K562 (cell line): ENCODE measurements around the gene DDAH1. TPM values are rescaled to one million over a fixed set of nuclear protein-coding genes. Genes with fewer than 3 reads are reported as not detected.

Experiments used
- ATAC-seq: fragments of 200-7000 bp; cut with Tn5 transposase; 3 replicates; pipeline ENCODE4 v1.9.1; 2020; ENCODE audit warnings: moderate library complexity
- BruUV-seq: library from RNA; stranded (reverse); fragments of 400-500 nt; replicated peaks from 2 replicates; lab custom pipeline; 2021; lab: Mats Ljungman, UMichigan
- CTCF ChIA-PET: fragments of 300-600 bp; formaldehyde crosslinking; extraction: SDS; loops from one replicate; lab custom pipeline; 2021; ENCODE audit warnings: low intra/inter-chr PET ratio; lab: Yijun Ruan, JAX
- POLR2A ChIA-PET: fragments of 300-600, 350-650 bp; sonication (Branson Sonifier 250); formaldehyde crosslinking; extraction: SDS; loops from one replicate; lab custom pipeline; 2021; ENCODE audit warnings: antibody characterized with exemption, inconsistent platforms; lab: Yijun Ruan, JAX
- DNase-seq, 4 experiments: peaks; one replicate each; pipeline versions ENCODE4 v3.0.0 to v3.0.0-alpha.2; 2011 to 2018; ENCODE audit warnings: low spot score in 3 of 4, mixed read lengths in 3 of 4; ENCODE audit errors: extremely low read depth in 1 of 4
- FAIRE-seq: peaks from 2 replicates; lab custom pipeline; 2011; peaks lifted over from hg19 to GRCh38; lab: Jason Lieb, UNC
- H2AFZ ChIP-seq: 2 replicates; pipeline ENCODE4 v1.6.0; 2011; ENCODE audit warnings: low read depth, low read length, control low read depth, inconsistent platforms
- H3K27ac ChIP-seq: fragments of 200-600 bp; 3 replicates; pipeline ENCODE4 v1.8.0; 2011; ENCODE audit warnings: low read depth, mild to moderate bottlenecking, control low read depth, inconsistent platforms, low read length, moderate library complexity, mixed read lengths; ENCODE audit errors: extremely low read depth
- H3K27me3 ChIP-seq, 2 experiments: fragments of 300-600 bp in 1 of 2; 2 replicates in 1 of 2; 3 replicates in 1 of 2; pipeline versions ENCODE4 v1.6.0 to v1.8.0; 2011; ENCODE audit warnings: inconsistent platforms in 2 of 2, low read length in 2 of 2, mild to moderate bottlenecking in 1 of 2, mixed read lengths in 1 of 2, moderate library complexity in 1 of 2; ENCODE audit not compliant: control insufficient read depth in 2 of 2, insufficient read depth in 2 of 2
- H3K36me3 ChIP-seq: fragments of 300-600 bp; 3 replicates; pipeline ENCODE4 v1.8.0; 2011; ENCODE audit warnings: mild to moderate bottlenecking, low read length, inconsistent platforms; ENCODE audit not compliant: control insufficient read depth, insufficient read depth
- H3K4me1 ChIP-seq, 2 experiments: fragments of 200-600 bp in 1 of 2; replicated peaks in 1 of 2; 2 replicates in 1 of 2; 3 replicates in 1 of 2; pipeline versions ENCODE4 v1.5.1 to v1.8.0; 2011; ENCODE audit warnings: inconsistent platforms in 2 of 2, low read length in 2 of 2, mild to moderate bottlenecking in 1 of 2, mixed read lengths in 1 of 2, moderate library complexity in 1 of 2; ENCODE audit not compliant: control insufficient read depth in 2 of 2, insufficient read depth in 2 of 2
- H3K4me2 ChIP-seq: 2 replicates; pipeline ENCODE4 v1.6.1; 2011; ENCODE audit warnings: low read length, control low read depth, inconsistent platforms, mixed read lengths; ENCODE audit not compliant: insufficient read depth
- H3K4me3 ChIP-seq: fragments of 200-600 bp; sonication (generic), shearing (Covaris generic); 2 replicates; pipeline ENCODE4 v1.5.1; 2016; ENCODE audit warnings: control low read depth, inconsistent platforms
- H3K79me2 ChIP-seq: fragments of 200-600 bp; 3 replicates; pipeline ENCODE4 v1.8.0; 2011; ENCODE audit warnings: low read length, inconsistent platforms; ENCODE audit not compliant: control insufficient read depth, insufficient read depth
- H3K9ac ChIP-seq, 2 experiments: 2 replicates each; pipeline versions ENCODE4 v1.6.0 to v1.6.1; 2011; ENCODE audit warnings: low read depth in 2 of 2, low read length in 2 of 2, control low read depth in 1 of 2, inconsistent platforms in 1 of 2, mild to moderate bottlenecking in 1 of 2, mixed read lengths in 1 of 2; ENCODE audit not compliant: insufficient read depth in 1 of 2
- H3K9me1 ChIP-seq: one replicate; pipeline ENCODE4 v1.6.0; 2011; ENCODE audit warnings: inconsistent platforms, mild to moderate bottlenecking, low read length, moderate library complexity; ENCODE audit not compliant: control insufficient read depth, insufficient read depth
- H3K9me3 ChIP-seq: replicated peaks from 2 replicates; pipeline ENCODE4 v1.5.1; 2011; ENCODE audit warnings: low read depth, low read length, inconsistent platforms; ENCODE audit not compliant: control insufficient read depth, insufficient read depth
- H4K20me1 ChIP-seq: replicated peaks from 2 replicates; pipeline ENCODE4 v1.6.1; 2011; ENCODE audit warnings: low read length, inconsistent platforms, mixed read lengths; ENCODE audit not compliant: control insufficient read depth, insufficient read depth
- ARHGAP35 ChIP-seq: fragments of 450-650 bp; IDR thresholded peaks from 2 replicates; pipeline ENCODE4 v1.6.1; 2018; ENCODE audit not compliant: partially characterized antibody
- HDAC6 ChIP-seq: IDR thresholded peaks from 2 replicates; pipeline ENCODE4 v1.6.1; 2012; ENCODE audit warnings: low read depth, mild to moderate bottlenecking, control low read depth, inconsistent platforms, low read length, moderate library complexity
- MECOM ChIP-seq: fragments of 250-450 bp; sonication (Bioruptor Pico); IDR thresholded peaks from 2 replicates; pipeline ENCODE4 v1.8.0; 2022; ENCODE audit warnings: inconsistent platforms
- MITF ChIP-seq: IDR thresholded peaks from 2 replicates; pipeline ENCODE4 v1.6.1; 2014; ENCODE audit warnings: antibody characterized with exemption
- THRAP3 ChIP-seq: fragments of 450-650 bp; IDR thresholded peaks from 2 replicates; pipeline ENCODE4 v1.6.1; 2016; ENCODE audit warnings: mild to moderate bottlenecking, inconsistent platforms, borderline replicate concordance
- ZNF778 ChIP-seq: fragments of 450-650 bp; formaldehyde crosslinking; IDR thresholded peaks from 2 replicates; pipeline ENCODE4 v1.4.0; 2020; ENCODE audit warnings: mild to moderate bottlenecking, moderate library complexity
- ZNF785 ChIP-seq: fragments of 250-450 bp; sonication (Bioruptor Pico); IDR thresholded peaks from 2 replicates; pipeline ENCODE4 v1.4.0; 2020; ENCODE audit warnings: mild to moderate bottlenecking
- WGBS: fragments of 100-300 bp; shearing (Covaris generic); methylation state at CpG from one replicate; pipeline ENCODE4 v1.1.6; 2016; ENCODE audit warnings: low coverage, mixed read lengths; ENCODE audit not compliant: insufficient coverage; ENCODE audit errors: missing lambda C conversion rate; 5-methylcytosine and 5-hydroxymethylcytosine counted together
- in situ Hi-C: fragments of 300-500 bp; cut with MboI; formaldehyde crosslinking; loops from 4 replicates; pipeline ENCODE4 v1.15.0; 2018; ENCODE audit warnings: inconsistent platforms, mixed read lengths
- intact Hi-C: fragments of 100-400 bp; cut with micrococcal nuclease; formaldehyde crosslinking; loops from 2 replicates; pipeline ENCODE4 v1.14.2; 2022
- polyA plus RNA-seq, 8 experiments: library from polyadenylated mRNA; depleted of rRNA in 4 of 8; stranded (reverse) in 5 of 8; unstranded in 3 of 8; fragments of >200 nt; fragmentation: Nextera tagmentation in 2 of 8; fragmentation: Illumina TruSeq in 1 of 8; extraction: Ambion mirVana in 2 of 8; extraction: Trizol in 1 of 8; gene quantifications; 2 replicates each; pipeline versions ENCODE4 v1.2.1 to v1.2.3, GENCODE V29; 2011 to 2014; ENCODE audit warnings: inconsistent platforms in 1 of 8, missing spikeins in 1 of 8
- total RNA-seq, 7 experiments: library from RNA; depleted of rRNA in 6 of 7; stranded (reverse); fragments of >200 nt in 6 of 7; fragmentation: Illumina TruSeq in 2 of 7; extraction: Trizol in 2 of 7; gene quantifications; 2 replicates each; pipeline versions ENCODE4 v1.2.1 to v1.2.3, GENCODE V29; 2011 to 2021; ENCODE audit warnings: low replicate concordance in 1 of 7

DDAH1 gene
- total and polyA plus RNA-seq, 9 of the 15 experiments (the other 6 are each of a cell fraction or from before 2014, with no cell fraction given), result 0.04 to 0.24 (median 0.10) TPM

- TF ChIP-seq MITF, result no peak
- TF ChIP-seq THRAP3, result no peak
- no peak for TF ChIP-seq ZNF785 (CRISPR knock-in tag)
- TF ChIP-seq MECOM (CRISPR knock-in tag), result no peak
- TF ChIP-seq ARHGAP35, result no peak
- no peak for TF ChIP-seq HDAC6
- no peak for TF ChIP-seq ZNF778 (CRISPR knock-in tag)
- Histone ChIP-seq H3K9me3 (no peaks in the 10 kb centered on the region), H3K9me1 (no peaks in the 10 kb centered on the region), H3K4me1 (no peaks in the 10 kb centered on the region), H3K4me3 (no peak overlapping the region), H3K36me3 (no peaks in the 10 kb centered on the region), H3K27me3 (no peaks in the 10 kb centered on the region), H3K79me2 (no peaks in the 10 kb centered on the region), H2AFZ (no peak overlapping the region), H3K9ac (no peak overlapping the region), H3K27ac (no peak overlapping the region), H4K20me1 (no peaks in the 10 kb centered on the region), H3K4me2 (no peak overlapping the region)
- BruUV-seq, result no TSS peak
- intact Hi-C loops (no loop called here), in situ Hi-C loops (no loop called here)
- 0% methylated on average over 3 of the region's 3 CpGs for WGBS
- ATAC-seq (no peak), FAIRE-seq (no peak), DNase-seq (no peak)
- ChIA-PET POLR2A (no interaction called here), CTCF (no interaction called here)
Measured at GRCh38 chr1:85485516-85485915, 20.6 kb upstream of the DDAH1 start.
